Panc1 (cell line): ENCODE results near the gene MDFI. TPM values are rescaled to one million over a fixed set of nuclear protein-coding genes. Genes with fewer than 3 reads are reported as not detected.

Source experiments
- ATAC-seq: fragments of 200-7000 bp; cut with Tn5 transposase; 2 replicates; pipeline ENCODE4 v1.9.1; 2020; ENCODE audit warnings: mild to moderate bottlenecking, moderate library complexity
- BruUV-seq: library from RNA; stranded (reverse); fragments of 400-500 nt; replicated peaks from 2 replicates; lab custom pipeline; 2021; lab: Mats Ljungman, UMichigan
- CTCF ChIA-PET: fragments of 300-600 bp; sonication (Branson Sonifier 250); formaldehyde crosslinking; loops from one replicate; lab custom pipeline; 2022; ENCODE audit warnings: antibody characterized with exemption; lab: Charles Lee
- POLR2A ChIA-PET: fragments of 300-600 bp; sonication (Branson Sonifier 250); formaldehyde crosslinking; loops from one replicate; lab custom pipeline; 2022; ENCODE audit warnings: antibody characterized with exemption; lab: Charles Lee
- DNase-seq: peaks from one replicate; pipeline ENCODE4 v3.0.0-alpha.2; 2010; ENCODE audit warnings: low read depth, low spot score
- H3K27ac ChIP-seq: 2 replicates; pipeline ENCODE4 v1.5.1; 2011; ENCODE audit warnings: mild to moderate bottlenecking, low read length, inconsistent platforms
- H3K27me3 ChIP-seq: fragments of 200-500 bp; sonication (Bioruptor generic); 2 replicates; pipeline ENCODE4 v1.6.0; 2014; ENCODE audit warnings: low read length, inconsistent platforms; ENCODE audit not compliant: control insufficient read depth, insufficient read depth
- H3K36me3 ChIP-seq: fragments of 200-500 bp; sonication (Bioruptor generic); 2 replicates; pipeline ENCODE4 v1.5.1; 2014; ENCODE audit warnings: inconsistent platforms, mild to moderate bottlenecking, low read length, moderate library complexity; ENCODE audit not compliant: control insufficient read depth, insufficient read depth
- H3K4me1 ChIP-seq: 2 replicates; pipeline ENCODE4 v1.5.1; 2011; ENCODE audit warnings: inconsistent platforms, mild to moderate bottlenecking, low read length, moderate library complexity; ENCODE audit not compliant: control insufficient read depth, insufficient read depth
- H3K4me3 ChIP-seq, 2 experiments: 2 replicates each; pipeline ENCODE4 v1.5.1; 2011 to 2012; ENCODE audit warnings: low read depth in 2 of 2, low read length in 2 of 2, mild to moderate bottlenecking in 2 of 2, inconsistent platforms in 1 of 2, moderate library complexity in 1 of 2
- H3K9me3 ChIP-seq: fragments of 200-500 bp; sonication (Bioruptor generic); 2 replicates; pipeline ENCODE4 v1.5.1; 2014; ENCODE audit warnings: low read depth, mild to moderate bottlenecking, inconsistent platforms, low read length, moderate library complexity; ENCODE audit not compliant: control insufficient read depth, insufficient read depth
- POLR2AphosphoS5 ChIP-seq: IDR thresholded peaks from 2 replicates; pipeline ENCODE4 v1.6.1; 2012; ENCODE audit warnings: mild to moderate bottlenecking, low read depth, low read length, moderate library complexity
- SIN3A ChIP-seq: IDR thresholded peaks from 2 replicates; pipeline ENCODE4 v1.6.1; 2012; ENCODE audit warnings: low read depth, mild to moderate bottlenecking, low read length, moderate library complexity, borderline replicate concordance; ENCODE audit not compliant: insufficient read depth
- TCF7L2 ChIP-seq: IDR thresholded peaks from 2 replicates; pipeline ENCODE4 v1.6.1; 2011; ENCODE audit warnings: mild to moderate bottlenecking, low read depth, low read length, inconsistent platforms
- in situ Hi-C: cut with HindIII; loops from 2 replicates; pipeline ENCODE4 v1.10.0; 2016; ENCODE audit warnings: low sequenced_read_pairs, low pct_unique_long_range_greater_than_20kb
- intact Hi-C: fragments of 100-400 bp; cut with micrococcal nuclease; formaldehyde crosslinking; loops from one replicate; pipeline ENCODE4 v1.10.0; 2022; ENCODE audit not compliant: unreplicated experiment
- total RNA-seq: library from RNA; stranded (reverse); gene quantifications from one replicate; pipeline ENCODE4 v1.2.1, GENCODE V29; 2021; ENCODE audit not compliant: unreplicated experiment
- TF ChIP-seq, protein P1 (sequence below): fragments of 450-650 bp; IDR thresholded peaks from 2 replicates; pipeline ENCODE4 v1.5.1; 2017; ENCODE audit warnings: mild to moderate bottlenecking
- TF ChIP-seq, protein P2 (sequence below), 2 experiments: IDR thresholded peaks; 2 replicates each; pipeline ENCODE4 v1.6.1; 2011 to 2012; ENCODE audit warnings: low read depth in 2 of 2, control low read depth in 1 of 2, low read length in 1 of 2, mild to moderate bottlenecking in 1 of 2, moderate library complexity in 1 of 2; ENCODE audit not compliant: insufficient read depth in 1 of 2

Gene MDFI
- total RNA-seq, 1 experiment from 2014 or later: 0.54 TPM

DNA sequence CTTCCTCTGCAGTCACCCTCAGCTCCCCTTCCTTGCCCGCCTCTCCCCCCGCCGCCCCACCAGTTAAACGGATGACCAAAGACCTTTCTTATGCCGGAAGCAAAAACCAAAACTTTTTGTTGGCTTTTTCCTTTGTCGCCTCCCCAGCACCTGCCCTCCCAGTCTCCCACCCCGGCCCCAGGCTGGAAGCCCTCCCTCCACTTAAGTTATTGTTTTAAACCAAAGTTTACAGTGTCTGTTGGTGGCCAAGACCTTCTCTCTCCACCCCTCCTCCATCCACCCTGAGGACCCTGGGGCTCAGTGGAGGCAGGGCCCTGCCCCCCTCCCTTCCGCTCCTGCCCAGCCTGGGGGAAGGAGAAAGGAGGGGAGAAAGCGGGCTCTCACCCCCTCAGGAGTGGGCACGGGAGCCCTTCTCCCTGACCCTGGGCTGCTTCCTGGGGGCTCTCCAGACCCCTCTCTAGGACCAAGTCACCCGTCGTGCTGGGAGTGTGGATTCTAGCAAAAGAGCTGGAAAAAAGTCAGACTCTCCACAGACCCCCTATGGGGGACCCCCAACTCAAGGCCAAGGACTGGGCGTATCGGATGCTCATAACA is 38.3 kb upstream of the MDFI start:
- Histone ChIP-seq H3K27ac (no peak overlapping the region), H3K4me1 (peaks cover 10% of the 10 kb centered on the region), H3K36me3 (no peaks in the 10 kb centered on the region), H3K27me3 (no peaks in the 10 kb centered on the region), H3K9me3 (no peaks in the 10 kb centered on the region), H3K4me3 (no peak overlapping the region)
- ChIA-PET CTCF (interaction anchor here (1.4 kb wide), 1 partner anchor 231 kb away, joined by 3 read pairs; no protein-coding TSS in a partner anchor), POLR2A (no interaction called here)
- TSS peak; percentile 88 for BruUV-seq
- intact Hi-C loops (loop anchor here (5.0 kb wide), 1 partner anchor 177 kb away; the partner anchor contains the start of gene FRS3), in situ Hi-C loops (no loop called here)
- DNase-seq (no peak), ATAC-seq (no peak)
- TF ChIP-seq TCF7L2 (no peak), SIN3A (no peak), POLR2AphosphoS5 (no peak)
- TF ChIP-seq, protein P1, sequence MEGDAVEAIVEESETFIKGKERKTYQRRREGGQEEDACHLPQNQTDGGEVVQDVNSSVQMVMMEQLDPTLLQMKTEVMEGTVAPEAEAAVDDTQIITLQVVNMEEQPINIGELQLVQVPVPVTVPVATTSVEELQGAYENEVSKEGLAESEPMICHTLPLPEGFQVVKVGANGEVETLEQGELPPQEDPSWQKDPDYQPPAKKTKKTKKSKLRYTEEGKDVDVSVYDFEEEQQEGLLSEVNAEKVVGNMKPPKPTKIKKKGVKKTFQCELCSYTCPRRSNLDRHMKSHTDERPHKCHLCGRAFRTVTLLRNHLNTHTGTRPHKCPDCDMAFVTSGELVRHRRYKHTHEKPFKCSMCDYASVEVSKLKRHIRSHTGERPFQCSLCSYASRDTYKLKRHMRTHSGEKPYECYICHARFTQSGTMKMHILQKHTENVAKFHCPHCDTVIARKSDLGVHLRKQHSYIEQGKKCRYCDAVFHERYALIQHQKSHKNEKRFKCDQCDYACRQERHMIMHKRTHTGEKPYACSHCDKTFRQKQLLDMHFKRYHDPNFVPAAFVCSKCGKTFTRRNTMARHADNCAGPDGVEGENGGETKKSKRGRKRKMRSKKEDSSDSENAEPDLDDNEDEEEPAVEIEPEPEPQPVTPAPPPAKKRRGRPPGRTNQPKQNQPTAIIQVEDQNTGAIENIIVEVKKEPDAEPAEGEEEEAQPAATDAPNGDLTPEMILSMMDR: no peak
- TF ChIP-seq, protein P2, sequence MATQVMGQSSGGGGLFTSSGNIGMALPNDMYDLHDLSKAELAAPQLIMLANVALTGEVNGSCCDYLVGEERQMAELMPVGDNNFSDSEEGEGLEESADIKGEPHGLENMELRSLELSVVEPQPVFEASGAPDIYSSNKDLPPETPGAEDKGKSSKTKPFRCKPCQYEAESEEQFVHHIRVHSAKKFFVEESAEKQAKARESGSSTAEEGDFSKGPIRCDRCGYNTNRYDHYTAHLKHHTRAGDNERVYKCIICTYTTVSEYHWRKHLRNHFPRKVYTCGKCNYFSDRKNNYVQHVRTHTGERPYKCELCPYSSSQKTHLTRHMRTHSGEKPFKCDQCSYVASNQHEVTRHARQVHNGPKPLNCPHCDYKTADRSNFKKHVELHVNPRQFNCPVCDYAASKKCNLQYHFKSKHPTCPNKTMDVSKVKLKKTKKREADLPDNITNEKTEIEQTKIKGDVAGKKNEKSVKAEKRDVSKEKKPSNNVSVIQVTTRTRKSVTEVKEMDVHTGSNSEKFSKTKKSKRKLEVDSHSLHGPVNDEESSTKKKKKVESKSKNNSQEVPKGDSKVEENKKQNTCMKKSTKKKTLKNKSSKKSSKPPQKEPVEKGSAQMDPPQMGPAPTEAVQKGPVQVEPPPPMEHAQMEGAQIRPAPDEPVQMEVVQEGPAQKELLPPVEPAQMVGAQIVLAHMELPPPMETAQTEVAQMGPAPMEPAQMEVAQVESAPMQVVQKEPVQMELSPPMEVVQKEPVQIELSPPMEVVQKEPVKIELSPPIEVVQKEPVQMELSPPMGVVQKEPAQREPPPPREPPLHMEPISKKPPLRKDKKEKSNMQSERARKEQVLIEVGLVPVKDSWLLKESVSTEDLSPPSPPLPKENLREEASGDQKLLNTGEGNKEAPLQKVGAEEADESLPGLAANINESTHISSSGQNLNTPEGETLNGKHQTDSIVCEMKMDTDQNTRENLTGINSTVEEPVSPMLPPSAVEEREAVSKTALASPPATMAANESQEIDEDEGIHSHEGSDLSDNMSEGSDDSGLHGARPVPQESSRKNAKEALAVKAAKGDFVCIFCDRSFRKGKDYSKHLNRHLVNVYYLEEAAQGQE (IDR thresholded peaks at IDR 0.05; ENCODE audit: insufficient read depth in 1 of 2, low read depth in 2 of 2, low read length in 1 of 2): no peak

DNA sequence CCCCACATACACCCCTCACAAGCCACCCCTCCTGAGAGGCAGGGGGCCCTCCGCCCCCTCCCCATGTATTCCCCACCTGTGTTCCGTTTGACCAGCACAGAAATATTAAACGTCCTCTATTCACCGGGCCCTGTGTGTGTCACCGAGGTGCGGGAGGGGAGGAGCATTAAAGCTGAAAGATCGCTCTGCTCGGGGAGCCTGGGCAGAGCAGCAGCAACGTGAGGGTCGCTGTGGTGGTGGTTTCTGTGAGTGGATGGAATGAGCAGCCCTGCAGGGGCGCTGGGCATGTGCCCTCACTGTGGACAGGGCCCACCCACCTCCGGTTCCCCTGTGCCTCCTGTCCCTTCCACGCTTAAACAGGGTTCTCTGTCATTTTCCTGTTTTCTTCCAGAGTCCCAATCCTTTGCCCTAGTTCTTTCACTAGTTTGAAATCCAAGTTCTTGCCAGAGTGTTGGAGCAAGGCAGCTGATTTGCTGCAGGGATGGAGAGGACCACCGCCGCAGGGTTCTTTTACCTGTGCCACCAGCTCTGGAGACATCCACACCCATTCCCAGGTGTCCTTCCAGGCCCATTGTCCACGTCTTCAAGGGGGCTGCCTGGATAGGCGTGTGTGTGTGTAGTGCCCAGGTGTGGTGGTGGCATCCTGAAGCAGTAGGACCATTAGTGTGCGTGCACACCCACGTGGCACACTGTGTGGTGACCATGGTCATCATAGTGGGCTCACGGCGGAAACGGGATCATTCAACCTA is 37.6 kb upstream of the MDFI start:
- Histone ChIP-seq H3K27ac (no peak overlapping the region), H3K4me3 (no peak overlapping the region), H3K27me3 (no peaks in the 10 kb centered on the region), H3K36me3 (no peaks in the 10 kb centered on the region), H3K9me3 (no peaks in the 10 kb centered on the region), H3K4me1 (peaks cover 10% of the 10 kb centered on the region)
- ChIA-PET POLR2A (no interaction called here), CTCF (no interaction called here)
- intact Hi-C loops: loop anchor here (5.0 kb wide), 1 partner anchor 177 kb away; the partner anchor contains the start of gene FRS3
- no TSS peak for BruUV-seq
- DNase-seq (no peak), ATAC-seq (no peak)
- TF ChIP-seq, protein P1: no peak
- TF ChIP-seq, protein P2 (IDR thresholded peaks at IDR 0.05; ENCODE audit: insufficient read depth in 1 of 2, low read depth in 2 of 2, low read length in 1 of 2): no peak
- no peak for TF ChIP-seq SIN3A
- no peak for TF ChIP-seq TCF7L2
- no peak; the same call in 1 of the 2 replicates for TF ChIP-seq POLR2AphosphoS5
- in situ Hi-C loops: no loop called here
